Measurements from ENCODE around the gene KLHL12. TPM values are rescaled to one million over a fixed set of nuclear protein-coding genes. Genes with fewer than 3 reads are reported as not detected.
A peak's percentile ranks its signal among the peaks of the same experiment; 100 is the strongest.

KLHL12 gene
- total RNA-seq, 1 experiment from 2014 or later: 35.4 TPM

GRCh38 chr1:202873026-202873425 is 54.0 kb downstream of the KLHL12 start:
- Mint-ChIP-seq H3K4me1 (ENCODE audit: low read depth, unreplicated experiment) (no peaks in the 10 kb centered on the region), H3K9me3 (ENCODE audit: low read depth, unreplicated experiment) (no peaks in the 10 kb centered on the region), H3K27ac (ENCODE audit: unreplicated experiment) (no peak overlapping the region), H3K36me3 (ENCODE audit: insufficient read depth, unreplicated experiment) (no peaks in the 10 kb centered on the region), H3K27me3 (ENCODE audit: unreplicated experiment) (no peaks in the 10 kb centered on the region), H3K4me3 (ENCODE audit: low read depth, unreplicated experiment) (no peak overlapping the region)
- no peak for TF ChIP-seq CTCF (IDR thresholded peaks at IDR 0.05; ENCODE audit: unreplicated experiment)
- DNase-seq: no peak
- intact Hi-C loops (cut with micrococcal nuclease; ENCODE audit: unreplicated experiment): no loop called here
- CTCF ChIA-PET: no interaction called here
- BruUV-seq (replicated peaks): no TSS peak

DNA sequence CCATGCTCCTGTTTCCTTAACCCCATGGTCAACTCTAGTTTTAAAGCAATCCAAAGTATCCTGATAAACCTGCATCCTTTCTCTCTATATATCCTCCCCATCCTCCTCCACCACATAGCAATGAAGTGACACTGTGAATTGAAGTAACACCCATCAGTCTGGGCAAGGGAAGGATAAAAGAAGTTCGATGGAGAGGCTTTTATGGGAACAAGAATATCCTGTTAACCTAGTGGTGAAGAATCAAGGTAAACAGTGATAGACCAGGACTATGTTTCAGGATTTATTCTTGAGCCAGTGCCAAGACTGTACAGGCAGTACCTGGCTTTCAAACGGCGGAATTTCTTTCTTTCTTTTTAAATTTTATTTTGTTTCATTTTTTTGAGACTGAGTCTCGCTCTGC is 55.7 kb downstream of the KLHL12 start:
- CTCF ChIA-PET: interaction anchor here (0.6 kb wide), 1 partner anchor 1700 kb away, joined by 3 read pairs; no protein-coding TSS in a partner anchor
- TF ChIP-seq CTCF (IDR thresholded peaks at IDR 0.05; ENCODE audit: unreplicated experiment): no peak

DNA sequence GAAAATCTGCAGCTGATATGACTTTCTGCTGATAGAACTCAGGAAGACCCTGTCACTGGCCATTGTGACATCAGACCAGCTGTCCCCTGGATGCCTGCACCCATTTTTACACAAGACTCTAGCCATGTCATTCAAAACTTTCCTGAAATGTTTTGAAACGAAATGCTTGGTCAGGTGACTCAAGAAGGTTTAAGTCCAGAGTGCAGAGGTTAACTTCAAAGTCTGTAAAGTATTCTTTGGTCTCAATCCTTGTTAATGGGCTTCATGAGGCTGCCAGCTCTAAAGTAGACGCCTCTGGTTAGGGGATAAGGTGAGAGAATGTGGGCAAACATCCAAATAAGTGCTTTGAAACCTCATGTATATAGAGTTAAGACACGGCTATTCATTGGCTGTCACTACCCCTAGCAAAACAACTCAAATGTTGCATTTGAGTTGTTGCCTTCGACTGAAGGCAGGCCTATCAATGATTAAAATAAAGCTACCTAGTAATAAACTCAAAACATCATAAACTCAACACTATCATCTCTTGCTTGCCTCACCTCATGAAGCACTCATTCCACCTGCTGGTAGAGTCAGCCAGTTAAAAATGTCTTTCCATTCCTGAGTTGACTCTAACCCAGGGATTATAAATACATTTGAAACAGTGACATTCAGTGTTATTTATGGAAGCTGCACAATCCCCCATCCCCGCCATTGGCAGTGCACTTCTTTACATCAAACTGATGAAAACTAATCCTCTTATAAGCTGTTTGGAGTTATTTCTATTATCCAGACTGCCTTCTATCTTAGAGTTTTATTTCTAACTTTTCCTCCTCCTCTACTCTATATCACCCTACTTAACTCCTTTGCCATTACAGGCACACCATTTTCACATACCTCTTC is 64.1 kb downstream of the KLHL12 start:
- Mint-ChIP-seq H3K4me3 (ENCODE audit: low read depth, unreplicated experiment) (no peak overlapping the region), H3K4me1 (ENCODE audit: low read depth, unreplicated experiment) (peaks cover 9% of the 10 kb centered on the region), H3K27ac (ENCODE audit: unreplicated experiment) (no peak overlapping the region), H3K9me3 (ENCODE audit: low read depth, unreplicated experiment) (no peaks in the 10 kb centered on the region), H3K36me3 (ENCODE audit: insufficient read depth, unreplicated experiment) (peaks cover 16% of the 10 kb centered on the region), H3K27me3 (ENCODE audit: unreplicated experiment) (peaks cover 46% of the 10 kb centered on the region)
- intact Hi-C loops (cut with micrococcal nuclease; ENCODE audit: unreplicated experiment): no loop called here
- no peak for DNase-seq
- BruUV-seq (replicated peaks): no TSS peak
- CTCF ChIA-PET: no interaction called here
- no peak for TF ChIP-seq CTCF (IDR thresholded peaks at IDR 0.05; ENCODE audit: unreplicated experiment)

More for the DNA sequence above, 55.7 kb downstream of the KLHL12 start:
- intact Hi-C loops (cut with micrococcal nuclease; ENCODE audit: unreplicated experiment): no loop called here
- DNase-seq: no peak
- no TSS peak for BruUV-seq (replicated peaks)
- Mint-ChIP-seq H3K36me3 (ENCODE audit: insufficient read depth, unreplicated experiment) (no peaks in the 10 kb centered on the region), H3K4me1 (ENCODE audit: low read depth, unreplicated experiment) (no peaks in the 10 kb centered on the region), H3K4me3 (ENCODE audit: low read depth, unreplicated experiment) (no peak overlapping the region), H3K27ac (ENCODE audit: unreplicated experiment) (no peak overlapping the region), H3K9me3 (ENCODE audit: low read depth, unreplicated experiment) (no peaks in the 10 kb centered on the region), H3K27me3 (ENCODE audit: unreplicated experiment) (no peaks in the 10 kb centered on the region)

- peak; percentile 97 for DNase-seq
- Mint-ChIP-seq H3K9me3 (ENCODE audit: low read depth, unreplicated experiment) (no peaks in the 10 kb centered on the region), H3K36me3 (ENCODE audit: insufficient read depth, unreplicated experiment) (peaks cover 16% of the 10 kb centered on the region), H3K27ac (ENCODE audit: unreplicated experiment) (peak overlapping the region; percentile 15), H3K4me1 (ENCODE audit: low read depth, unreplicated experiment) (peaks cover 9% of the 10 kb centered on the region), H3K27me3 (ENCODE audit: unreplicated experiment) (peaks cover 46% of the 10 kb centered on the region), H3K4me3 (ENCODE audit: low read depth, unreplicated experiment) (peak overlapping the region; percentile 95)
- intact Hi-C loops (cut with micrococcal nuclease; ENCODE audit: unreplicated experiment): no loop called here
- no peak for TF ChIP-seq CTCF (IDR thresholded peaks at IDR 0.05; ENCODE audit: unreplicated experiment)
- no TSS peak for BruUV-seq (replicated peaks)
- CTCF ChIA-PET: interaction anchor here (0.6 to 1.3 kb wide), 7 partner anchors 25 to 1354 kb away, joined by 3 to 5 read pairs (median 4); partner anchors contain the start of gene KDM5B
Observed at GRCh38 chr1:202861420-202862132, 65.5 kb downstream of the KLHL12 start.

Data from Calu3 (cell line).